Tibial nerve (tissue), 4 donors: ENCODE data around the gene POLR3GL. TPM values are rescaled to one million over a fixed set of nuclear protein-coding genes. Genes with fewer than 3 reads are reported as not detected.
"Not testable (repeated sequence)": the region's sequence is repeated elsewhere in the genome, so short reads cannot be mapped to it uniquely, and the experiment has no call there.

ENCODE experiments used
- DNase-seq, 2 donors: peaks; one replicate each; pipeline ENCODE4 v3.0.0-alpha.2; 2019; ENCODE audit warnings: low spot score in 2 of 2
- H3K27ac ChIP-seq, 4 donors: fragments of 200-600 bp; sonication (generic) in 3 of 4; one replicate each; pipeline ENCODE4 v1.5.1; 2017 to 2019; ENCODE audit warnings: mild to moderate bottlenecking in 1 of 4
- H3K27me3 ChIP-seq, 2 donors: fragments of 200-600 bp; sonication (generic) in 1 of 2; one replicate each; pipeline versions ENCODE4 v1.5.1 to v1.6.0; 2017 to 2019
- H3K36me3 ChIP-seq, 3 donors: fragments of 200-600 bp; sonication (generic); one replicate each; pipeline ENCODE4 v1.5.1; 2018 to 2019
- H3K4me1 ChIP-seq, 4 donors: fragments of 200-600 bp; sonication (generic) in 3 of 4; one replicate each; pipeline ENCODE4 v1.5.1; 2017 to 2019
- H3K4me3 ChIP-seq, 4 donors: fragments of 200-600 bp; sonication (generic) in 3 of 4; one replicate each; pipeline ENCODE4 v1.5.1; 2017 to 2019; ENCODE audit warnings: mild to moderate bottlenecking in 1 of 4, moderate library complexity in 1 of 4
- H3K9me3 ChIP-seq, 4 donors: fragments of 200-600 bp; sonication (generic) in 3 of 4; one replicate each; pipeline ENCODE4 v1.5.1; 2017 to 2019
- CTCF ChIP-seq, 5 experiments: fragments of 200-600 bp in 3 of 5; fragments of 450-650 bp in 2 of 5; sonication (generic) in 3 of 5; IDR thresholded peaks; one replicate each; pipeline ENCODE4 v1.5.1; 2016 to 2019; ENCODE audit warnings: antibody characterized with exemption in 5 of 5, mild to moderate bottlenecking in 3 of 5, moderate library complexity in 2 of 5
- EP300 ChIP-seq, 2 donors: sonication (generic); formaldehyde crosslinking; IDR thresholded peaks; one replicate each; pipeline ENCODE4 v1.6.1; 2017; ENCODE audit warnings: antibody characterized with exemption in 2 of 2, mild to moderate bottlenecking in 1 of 2
- POLR2A ChIP-seq, 2 donors: fragments of 450-650 bp; IDR thresholded peaks; one replicate each; pipeline ENCODE4 v1.6.1; 2017; ENCODE audit warnings: antibody characterized with exemption in 2 of 2, mild to moderate bottlenecking in 2 of 2, moderate library complexity in 2 of 2
- WGBS, 2 donors: methylation state at CpG; one replicate each; pipeline ENCODE4 v1.1.5; 2018; 5-methylcytosine and 5-hydroxymethylcytosine counted together
- total RNA-seq, 4 donors: library from RNA; depleted of rRNA; stranded (reverse); fragments of >200 nt; gene quantifications; one replicate each; pipeline ENCODE4 v1.1.0, GENCODE V29; 2016

POLR3GL gene
- total RNA-seq, 4 donors from 2014 or later = 20.1 to 33.1 (median 28.9) TPM

DNA sequence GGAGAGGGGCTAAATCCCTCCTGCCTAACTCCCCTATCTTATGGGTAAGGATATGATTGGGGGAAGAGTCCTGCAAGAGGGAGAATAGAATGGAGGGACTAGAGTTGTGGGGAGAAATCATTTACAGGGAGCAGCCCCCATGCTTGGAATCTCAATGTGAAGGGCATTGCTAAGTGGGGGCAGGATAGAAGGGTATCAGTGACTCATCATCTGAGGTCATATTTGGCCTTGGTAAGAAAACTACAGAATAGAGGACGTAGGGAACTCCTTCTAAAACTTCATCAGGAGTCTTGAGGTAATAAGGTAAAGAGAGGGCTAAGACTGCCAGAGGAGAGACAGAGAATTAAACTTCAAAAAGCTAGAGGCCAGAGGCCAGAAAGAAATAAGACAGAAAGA, 56.6 kb downstream of the POLR3GL start:
- Histone ChIP-seq H3K27me3 (peaks cover 0 to 38% of the 10 kb centered on the region in 2 donors), H3K36me3 (no peaks in the 10 kb centered on the region), H3K27ac (no peak overlapping the region), H3K4me1 (peaks cover 0 to 12% (median 3%) of the 10 kb centered on the region in 4 donors), H3K9me3 (no peaks in the 10 kb centered on the region), H3K4me3 (no peak overlapping the region)
- WGBS, 2 donors = 59 to 67% methylated on average over 1 of the region's 1 CpG
- TF ChIP-seq EP300 (IDR thresholded peaks at IDR 0.05) (no peak), POLR2A (IDR thresholded peaks at IDR 0.05) (no peak), CTCF (IDR thresholded peaks at IDR 0.05) (no peak)
- no peak for DNase-seq

GRCh38 chr1:146021622-146022402, 57.3 kb downstream of the POLR3GL start, which contains the start of gene HJV:
Gene HJV (minus strand): TSS chr1:146021735. CDS start chr1:146020231, 1,504 bp downstream.
- WGBS, 2 donors = 52 to 53% methylated on average over 5 of the region's 5 CpGs
- H3K4me3 ChIP-seq = no peak within 1 kb of the TSS
- no peak for TF ChIP-seq POLR2A (IDR thresholded peaks at IDR 0.05)
- TF ChIP-seq CTCF (IDR thresholded peaks at IDR 0.05) = no peak
- TF ChIP-seq EP300 (IDR thresholded peaks at IDR 0.05) = no peak
- H3K36me3 ChIP-seq = no peaks in the 10 kb centered on the region
- no peaks in the 10 kb centered on the region for H3K9me3 ChIP-seq
- H3K27me3 ChIP-seq = peaks cover 0 to 38% of the 10 kb centered on the region in 2 donors
- H3K4me1 ChIP-seq = peaks cover 0 to 12% (median 3%) of the 10 kb centered on the region in 4 donors
- no peak within 1 kb of the TSS for H3K27ac ChIP-seq
- DNase-seq = no peak

- WGBS, 2 donors = 74 to 90% methylated on average over 7 of the region's 7 CpGs
- Histone ChIP-seq H3K27me3 (peaks cover 0 to 38% of the 10 kb centered on the region in 2 donors), H3K27ac (no peak overlapping the region), H3K9me3 (no peaks in the 10 kb centered on the region), H3K4me3 (no peak overlapping the region), H3K4me1 (peaks cover 0 to 12% (median 3%) of the 10 kb centered on the region in 4 donors), H3K36me3 (no peaks in the 10 kb centered on the region)
- no peak for DNase-seq
- TF ChIP-seq EP300 (IDR thresholded peaks at IDR 0.05) (no peak), CTCF (IDR thresholded peaks at IDR 0.05) (no peak), POLR2A (IDR thresholded peaks at IDR 0.05) (no peak)
Observed at GRCh38 chr1:146022403-146023127, 58.1 kb downstream of the POLR3GL start.

GRCh38 chr1:146025787-146026495, 61.5 kb downstream of the POLR3GL start:
- not testable (repeated sequence) for H3K9me3 ChIP-seq, H3K36me3 ChIP-seq, H3K27ac ChIP-seq, H3K4me3 ChIP-seq, DNase-seq, H3K4me1 ChIP-seq
- H3K27me3 ChIP-seq = peaks cover 0 to 20% of the 10 kb centered on the region in 2 donors
- 84 to 88% methylated on average over 2 of the region's 2 CpGs for WGBS, 2 donors

DNA sequence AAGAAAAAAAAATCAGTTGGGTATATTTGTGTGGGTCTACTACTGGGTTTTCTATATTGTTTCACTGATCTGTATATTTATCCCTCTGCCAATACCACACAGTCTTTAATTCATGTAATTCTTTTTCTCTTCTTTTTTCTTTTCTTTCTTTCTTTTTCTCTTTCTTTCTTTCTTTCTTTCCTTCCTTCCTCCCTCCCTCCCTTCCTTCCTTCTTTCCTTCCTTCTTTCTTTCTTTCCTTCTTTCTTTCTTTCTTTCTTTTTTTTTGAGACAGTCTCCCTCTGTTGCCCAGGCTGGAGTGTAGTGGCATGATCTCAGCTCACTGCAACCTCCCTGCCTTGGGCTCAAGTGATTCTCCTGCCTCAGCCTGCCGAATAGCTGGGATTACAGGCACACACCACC, 62.2 kb downstream of the POLR3GL start:
- H3K4me1 ChIP-seq, H3K27ac ChIP-seq, H3K9me3 ChIP-seq, H3K36me3 ChIP-seq, DNase-seq, H3K4me3 ChIP-seq: not testable (repeated sequence)
- peaks cover 0 to 15% of the 10 kb centered on the region in 2 donors for H3K27me3 ChIP-seq
- WGBS, 2 donors = 79 to 85% methylated on average over 1 of the region's 1 CpG

Other genes starting within 250 kb of the POLR3GL start
- gene CD160, start 245.2 kb upstream of the POLR3GL start, total RNA-seq = under 1 TPM in 1 of 4 donors, not detected in 3; 0.21 TPM
- 10 to 100 TPM; 23.7 to 24.9 (median 23.8) TPM for gene RNF115, start 140.6 kb upstream of the POLR3GL start, total RNA-seq
- gene POLR3C, start 140.5 kb upstream of the POLR3GL start, total RNA-seq = 10 to 100 TPM; 25.9 to 39.6 (median 37.8) TPM
- gene NUDT17, start 119.1 kb upstream of the POLR3GL start, total RNA-seq = 1 to 10 TPM; 2.7 to 8.4 (median 4.5) TPM
- 10 to 100 TPM; 25.5 to 29.1 (median 26.3) TPM for gene PIAS3, start 105.6 kb upstream of the POLR3GL start, total RNA-seq
- gene ANKRD35, start 78.8 kb upstream of the POLR3GL start, total RNA-seq = 10 to 100 TPM in 1 of 4 donors, 1 to 10 TPM in 3; 2.7 to 11.2 (median 6.3) TPM
- gene ITGA10, start 54.6 kb upstream of the POLR3GL start, total RNA-seq = 10 to 100 TPM; 29.4 to 42.9 (median 39.4) TPM
- gene PEX11B, start 46.0 kb upstream of the POLR3GL start, total RNA-seq = 10 to 100 TPM; 27.9 to 35.2 (median 30.8) TPM
- 100 to 1,000 TPM; 113 to 157 (median 129) TPM for gene RBM8A, start 37.2 kb upstream of the POLR3GL start, total RNA-seq
- gene LIX1L, start 6.7 kb upstream of the POLR3GL start, total RNA-seq = 10 to 100 TPM; 30.8 to 57.1 (median 41.5) TPM
- 1 to 10 TPM in 2 of 4 donors, under 1 TPM in 2; 0.39 to 2.4 (median 1.3) TPM for gene ANKRD34A, start 115 bp upstream of the POLR3GL start, total RNA-seq
- gene TXNIP, start 31.9 kb downstream of the POLR3GL start, total RNA-seq = 1,000 to 10,000 TPM; 1,863 to 2,525 (median 2,185) TPM
- gene HJV, start 57.0 kb downstream of the POLR3GL start, total RNA-seq = not detected
- gene NBPF10, start 180.1 kb downstream of the POLR3GL start, total RNA-seq = 1 to 10 TPM; 1.0 to 3.3 (median 2.2) TPM